Measurements from ENCODE around the gene CADPS. TPM values are rescaled to one million over a fixed set of nuclear protein-coding genes. Genes with fewer than 3 reads are reported as not detected.

The CADPS gene
- total RNA-seq, 1 experiment from 2014 or later = 7.0 TPM

DNA sequence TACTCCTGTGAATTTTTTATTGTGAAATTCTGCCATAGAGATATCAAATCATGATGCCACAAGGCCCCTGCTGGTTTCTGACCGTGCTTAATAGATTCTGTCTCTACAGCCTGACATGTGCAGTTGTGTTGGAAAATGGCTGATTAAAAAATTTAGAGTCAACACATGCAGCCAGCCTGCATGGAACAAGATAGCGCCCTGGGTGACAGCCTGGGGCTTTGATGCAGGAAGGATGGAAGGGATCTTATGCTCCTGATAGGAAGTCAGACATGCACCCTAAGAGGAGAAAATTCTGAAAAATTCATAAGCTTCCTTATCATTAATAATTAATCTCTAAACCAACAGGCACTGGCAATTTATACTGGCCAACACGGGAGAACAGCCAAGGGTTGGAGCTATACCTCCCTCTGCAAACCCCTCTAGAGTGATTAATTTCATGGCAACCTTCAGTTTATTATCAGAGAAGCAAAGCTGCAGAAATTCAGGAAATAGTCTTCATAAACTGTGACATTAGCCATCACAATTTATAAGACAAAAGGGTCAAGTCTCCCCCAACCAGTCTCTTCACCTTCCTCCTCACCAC lies 198.4 kb downstream of the CADPS start (continued):
- TF ChIP-seq RELA (CRISPR knock-in tag; IDR thresholded peaks at IDR 0.05; ENCODE audit: borderline replicate concordance) (no peak), ELF4 (CRISPR knock-in tag; IDR thresholded peaks at IDR 0.05; ENCODE audit: low read depth) (no peak), SOX15 (CRISPR knock-in tag; IDR thresholded peaks at IDR 0.05) (no peak), ETV6 (CRISPR knock-in tag; IDR thresholded peaks at IDR 0.05) (no peak), NR1H2 (CRISPR knock-in tag; IDR thresholded peaks at IDR 0.05) (no peak)
- TF ChIP-seq, protein P1, sequence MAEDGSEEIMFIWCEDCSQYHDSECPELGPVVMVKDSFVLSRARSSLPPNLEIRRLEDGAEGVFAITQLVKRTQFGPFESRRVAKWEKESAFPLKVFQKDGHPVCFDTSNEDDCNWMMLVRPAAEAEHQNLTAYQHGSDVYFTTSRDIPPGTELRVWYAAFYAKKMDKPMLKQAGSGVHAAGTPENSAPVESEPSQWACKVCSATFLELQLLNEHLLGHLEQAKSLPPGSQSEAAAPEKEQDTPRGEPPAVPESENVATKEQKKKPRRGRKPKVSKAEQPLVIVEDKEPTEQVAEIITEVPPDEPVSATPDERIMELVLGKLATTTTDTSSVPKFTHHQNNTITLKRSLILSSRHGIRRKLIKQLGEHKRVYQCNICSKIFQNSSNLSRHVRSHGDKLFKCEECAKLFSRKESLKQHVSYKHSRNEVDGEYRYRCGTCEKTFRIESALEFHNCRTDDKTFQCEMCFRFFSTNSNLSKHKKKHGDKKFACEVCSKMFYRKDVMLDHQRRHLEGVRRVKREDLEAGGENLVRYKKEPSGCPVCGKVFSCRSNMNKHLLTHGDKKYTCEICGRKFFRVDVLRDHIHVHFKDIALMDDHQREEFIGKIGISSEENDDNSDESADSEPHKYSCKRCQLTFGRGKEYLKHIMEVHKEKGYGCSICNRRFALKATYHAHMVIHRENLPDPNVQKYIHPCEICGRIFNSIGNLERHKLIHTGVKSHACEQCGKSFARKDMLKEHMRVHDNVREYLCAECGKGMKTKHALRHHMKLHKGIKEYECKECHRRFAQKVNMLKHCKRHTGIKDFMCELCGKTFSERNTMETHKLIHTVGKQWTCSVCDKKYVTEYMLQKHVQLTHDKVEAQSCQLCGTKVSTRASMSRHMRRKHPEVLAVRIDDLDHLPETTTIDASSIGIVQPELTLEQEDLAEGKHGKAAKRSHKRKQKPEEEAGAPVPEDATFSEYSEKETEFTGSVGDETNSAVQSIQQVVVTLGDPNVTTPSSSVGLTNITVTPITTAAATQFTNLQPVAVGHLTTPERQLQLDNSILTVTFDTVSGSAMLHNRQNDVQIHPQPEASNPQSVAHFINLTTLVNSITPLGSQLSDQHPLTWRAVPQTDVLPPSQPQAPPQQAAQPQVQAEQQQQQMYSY (CRISPR knock-in tag; IDR thresholded peaks at IDR 0.05) = no peak

DNA sequence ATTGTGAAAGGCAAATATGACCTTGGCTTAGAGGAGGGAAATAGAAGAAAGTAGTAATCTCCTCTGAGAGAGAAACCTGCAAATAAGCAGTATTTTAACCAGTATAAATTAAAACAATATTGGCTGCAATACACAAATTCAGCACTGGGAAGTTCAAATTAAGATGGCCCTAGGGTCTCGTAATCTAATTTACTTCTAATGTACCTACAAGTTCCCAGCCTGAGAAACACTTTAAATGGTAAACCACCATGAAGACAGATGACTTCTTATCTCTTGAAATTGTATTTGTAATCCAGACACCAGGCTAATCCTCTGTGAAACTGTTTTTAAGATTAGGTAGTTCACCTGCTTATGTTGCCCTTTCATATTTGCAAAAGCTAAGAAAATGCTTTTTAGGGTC lies 199.7 kb downstream of the CADPS start:
- no peak overlapping the region for H3K27ac Mint-ChIP-seq
- ChIA-PET CTCF (no interaction called here), POLR2A (no interaction called here)
- DNase-seq (ENCODE audit: low spot score) (no peak), ATAC-seq (no peak)
- H3K9me3 Mint-ChIP-seq = 0 out of 2 replicates have a peak, but pooled peaks cover 2% of the 10 kb centered on the region
- no peak overlapping the region for H3K4me3 Mint-ChIP-seq
- no peaks in the 10 kb centered on the region for H3K36me3 Mint-ChIP-seq
- no peaks in the 10 kb centered on the region for H3K27me3 Mint-ChIP-seq (ENCODE audit: low read depth)
- peaks cover 35% of the 10 kb centered on the region for H3K4me1 Mint-ChIP-seq
- TF ChIP-seq ESRRA (CRISPR knock-in tag; IDR thresholded peaks at IDR 0.05; ENCODE audit: borderline replicate concordance) (no peak), ZNF263 (CRISPR knock-in tag; IDR thresholded peaks at IDR 0.05; ENCODE audit: low read depth) (no peak), GTF2I (CRISPR knock-in tag; conservative IDR thresholded peaks at IDR 0.05) (no peak), CREM (CRISPR knock-in tag; IDR thresholded peaks at IDR 0.05) (no peak), ZNF317 (CRISPR knock-in tag; IDR thresholded peaks at IDR 0.05; ENCODE audit: borderline replicate concordance, low read depth) (no peak), ZNF232 (CRISPR knock-in tag; IDR thresholded peaks at IDR 0.05) (no peak), NR2C2 (CRISPR knock-in tag; IDR thresholded peaks at IDR 0.05) (no peak), SMAD3 (CRISPR knock-in tag; IDR thresholded peaks at IDR 0.05; ENCODE audit: borderline replicate concordance) (no peak)
- TF ChIP-seq, protein P2, sequence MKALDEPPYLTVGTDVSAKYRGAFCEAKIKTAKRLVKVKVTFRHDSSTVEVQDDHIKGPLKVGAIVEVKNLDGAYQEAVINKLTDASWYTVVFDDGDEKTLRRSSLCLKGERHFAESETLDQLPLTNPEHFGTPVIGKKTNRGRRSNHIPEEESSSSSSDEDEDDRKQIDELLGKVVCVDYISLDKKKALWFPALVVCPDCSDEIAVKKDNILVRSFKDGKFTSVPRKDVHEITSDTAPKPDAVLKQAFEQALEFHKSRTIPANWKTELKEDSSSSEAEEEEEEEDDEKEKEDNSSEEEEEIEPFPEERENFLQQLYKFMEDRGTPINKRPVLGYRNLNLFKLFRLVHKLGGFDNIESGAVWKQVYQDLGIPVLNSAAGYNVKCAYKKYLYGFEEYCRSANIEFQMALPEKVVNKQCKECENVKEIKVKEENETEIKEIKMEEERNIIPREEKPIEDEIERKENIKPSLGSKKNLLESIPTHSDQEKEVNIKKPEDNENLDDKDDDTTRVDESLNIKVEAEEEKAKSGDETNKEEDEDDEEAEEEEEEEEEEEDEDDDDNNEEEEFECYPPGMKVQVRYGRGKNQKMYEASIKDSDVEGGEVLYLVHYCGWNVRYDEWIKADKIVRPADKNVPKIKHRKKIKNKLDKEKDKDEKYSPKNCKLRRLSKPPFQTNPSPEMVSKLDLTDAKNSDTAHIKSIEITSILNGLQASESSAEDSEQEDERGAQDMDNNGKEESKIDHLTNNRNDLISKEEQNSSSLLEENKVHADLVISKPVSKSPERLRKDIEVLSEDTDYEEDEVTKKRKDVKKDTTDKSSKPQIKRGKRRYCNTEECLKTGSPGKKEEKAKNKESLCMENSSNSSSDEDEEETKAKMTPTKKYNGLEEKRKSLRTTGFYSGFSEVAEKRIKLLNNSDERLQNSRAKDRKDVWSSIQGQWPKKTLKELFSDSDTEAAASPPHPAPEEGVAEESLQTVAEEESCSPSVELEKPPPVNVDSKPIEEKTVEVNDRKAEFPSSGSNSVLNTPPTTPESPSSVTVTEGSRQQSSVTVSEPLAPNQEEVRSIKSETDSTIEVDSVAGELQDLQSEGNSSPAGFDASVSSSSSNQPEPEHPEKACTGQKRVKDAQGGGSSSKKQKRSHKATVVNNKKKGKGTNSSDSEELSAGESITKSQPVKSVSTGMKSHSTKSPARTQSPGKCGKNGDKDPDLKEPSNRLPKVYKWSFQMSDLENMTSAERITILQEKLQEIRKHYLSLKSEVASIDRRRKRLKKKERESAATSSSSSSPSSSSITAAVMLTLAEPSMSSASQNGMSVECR (CRISPR knock-in tag; IDR thresholded peaks at IDR 0.05; ENCODE audit: borderline replicate concordance) = no peak
- TF ChIP-seq, protein P3, sequence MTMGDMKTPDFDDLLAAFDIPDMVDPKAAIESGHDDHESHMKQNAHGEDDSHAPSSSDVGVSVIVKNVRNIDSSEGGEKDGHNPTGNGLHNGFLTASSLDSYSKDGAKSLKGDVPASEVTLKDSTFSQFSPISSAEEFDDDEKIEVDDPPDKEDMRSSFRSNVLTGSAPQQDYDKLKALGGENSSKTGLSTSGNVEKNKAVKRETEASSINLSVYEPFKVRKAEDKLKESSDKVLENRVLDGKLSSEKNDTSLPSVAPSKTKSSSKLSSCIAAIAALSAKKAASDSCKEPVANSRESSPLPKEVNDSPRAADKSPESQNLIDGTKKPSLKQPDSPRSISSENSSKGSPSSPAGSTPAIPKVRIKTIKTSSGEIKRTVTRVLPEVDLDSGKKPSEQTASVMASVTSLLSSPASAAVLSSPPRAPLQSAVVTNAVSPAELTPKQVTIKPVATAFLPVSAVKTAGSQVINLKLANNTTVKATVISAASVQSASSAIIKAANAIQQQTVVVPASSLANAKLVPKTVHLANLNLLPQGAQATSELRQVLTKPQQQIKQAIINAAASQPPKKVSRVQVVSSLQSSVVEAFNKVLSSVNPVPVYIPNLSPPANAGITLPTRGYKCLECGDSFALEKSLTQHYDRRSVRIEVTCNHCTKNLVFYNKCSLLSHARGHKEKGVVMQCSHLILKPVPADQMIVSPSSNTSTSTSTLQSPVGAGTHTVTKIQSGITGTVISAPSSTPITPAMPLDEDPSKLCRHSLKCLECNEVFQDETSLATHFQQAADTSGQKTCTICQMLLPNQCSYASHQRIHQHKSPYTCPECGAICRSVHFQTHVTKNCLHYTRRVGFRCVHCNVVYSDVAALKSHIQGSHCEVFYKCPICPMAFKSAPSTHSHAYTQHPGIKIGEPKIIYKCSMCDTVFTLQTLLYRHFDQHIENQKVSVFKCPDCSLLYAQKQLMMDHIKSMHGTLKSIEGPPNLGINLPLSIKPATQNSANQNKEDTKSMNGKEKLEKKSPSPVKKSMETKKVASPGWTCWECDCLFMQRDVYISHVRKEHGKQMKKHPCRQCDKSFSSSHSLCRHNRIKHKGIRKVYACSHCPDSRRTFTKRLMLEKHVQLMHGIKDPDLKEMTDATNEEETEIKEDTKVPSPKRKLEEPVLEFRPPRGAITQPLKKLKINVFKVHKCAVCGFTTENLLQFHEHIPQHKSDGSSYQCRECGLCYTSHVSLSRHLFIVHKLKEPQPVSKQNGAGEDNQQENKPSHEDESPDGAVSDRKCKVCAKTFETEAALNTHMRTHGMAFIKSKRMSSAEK (CRISPR knock-in tag; IDR thresholded peaks at IDR 0.05; ENCODE audit: borderline replicate concordance) = no peak
- TF ChIP-seq, protein P4, sequence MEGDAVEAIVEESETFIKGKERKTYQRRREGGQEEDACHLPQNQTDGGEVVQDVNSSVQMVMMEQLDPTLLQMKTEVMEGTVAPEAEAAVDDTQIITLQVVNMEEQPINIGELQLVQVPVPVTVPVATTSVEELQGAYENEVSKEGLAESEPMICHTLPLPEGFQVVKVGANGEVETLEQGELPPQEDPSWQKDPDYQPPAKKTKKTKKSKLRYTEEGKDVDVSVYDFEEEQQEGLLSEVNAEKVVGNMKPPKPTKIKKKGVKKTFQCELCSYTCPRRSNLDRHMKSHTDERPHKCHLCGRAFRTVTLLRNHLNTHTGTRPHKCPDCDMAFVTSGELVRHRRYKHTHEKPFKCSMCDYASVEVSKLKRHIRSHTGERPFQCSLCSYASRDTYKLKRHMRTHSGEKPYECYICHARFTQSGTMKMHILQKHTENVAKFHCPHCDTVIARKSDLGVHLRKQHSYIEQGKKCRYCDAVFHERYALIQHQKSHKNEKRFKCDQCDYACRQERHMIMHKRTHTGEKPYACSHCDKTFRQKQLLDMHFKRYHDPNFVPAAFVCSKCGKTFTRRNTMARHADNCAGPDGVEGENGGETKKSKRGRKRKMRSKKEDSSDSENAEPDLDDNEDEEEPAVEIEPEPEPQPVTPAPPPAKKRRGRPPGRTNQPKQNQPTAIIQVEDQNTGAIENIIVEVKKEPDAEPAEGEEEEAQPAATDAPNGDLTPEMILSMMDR (IDR thresholded peaks at IDR 0.05) = no peak
- TF ChIP-seq, protein P5, sequence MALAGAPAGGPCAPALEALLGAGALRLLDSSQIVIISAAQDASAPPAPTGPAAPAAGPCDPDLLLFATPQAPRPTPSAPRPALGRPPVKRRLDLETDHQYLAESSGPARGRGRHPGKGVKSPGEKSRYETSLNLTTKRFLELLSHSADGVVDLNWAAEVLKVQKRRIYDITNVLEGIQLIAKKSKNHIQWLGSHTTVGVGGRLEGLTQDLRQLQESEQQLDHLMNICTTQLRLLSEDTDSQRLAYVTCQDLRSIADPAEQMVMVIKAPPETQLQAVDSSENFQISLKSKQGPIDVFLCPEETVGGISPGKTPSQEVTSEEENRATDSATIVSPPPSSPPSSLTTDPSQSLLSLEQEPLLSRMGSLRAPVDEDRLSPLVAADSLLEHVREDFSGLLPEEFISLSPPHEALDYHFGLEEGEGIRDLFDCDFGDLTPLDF (CRISPR knock-in tag; IDR thresholded peaks at IDR 0.05) = no peak
- TF ChIP-seq, protein P6, sequence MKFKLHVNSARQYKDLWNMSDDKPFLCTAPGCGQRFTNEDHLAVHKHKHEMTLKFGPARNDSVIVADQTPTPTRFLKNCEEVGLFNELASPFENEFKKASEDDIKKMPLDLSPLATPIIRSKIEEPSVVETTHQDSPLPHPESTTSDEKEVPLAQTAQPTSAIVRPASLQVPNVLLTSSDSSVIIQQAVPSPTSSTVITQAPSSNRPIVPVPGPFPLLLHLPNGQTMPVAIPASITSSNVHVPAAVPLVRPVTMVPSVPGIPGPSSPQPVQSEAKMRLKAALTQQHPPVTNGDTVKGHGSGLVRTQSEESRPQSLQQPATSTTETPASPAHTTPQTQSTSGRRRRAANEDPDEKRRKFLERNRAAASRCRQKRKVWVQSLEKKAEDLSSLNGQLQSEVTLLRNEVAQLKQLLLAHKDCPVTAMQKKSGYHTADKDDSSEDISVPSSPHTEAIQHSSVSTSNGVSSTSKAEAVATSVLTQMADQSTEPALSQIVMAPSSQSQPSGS (CRISPR knock-in tag; IDR thresholded peaks at IDR 0.05; ENCODE audit: borderline replicate concordance, low read depth) = no peak
